Activated T-cell treated with anti-CD3 and anti-CD28 coated beads for 24 hours (primary cell): ENCODE results near the gene C17orf107.

Experiments
- DNase-seq: peaks from one replicate; pipeline ENCODE4 v3.0.0-alpha.2; 2020; ENCODE audit warnings: low read depth

C17orf107 gene

DNA sequence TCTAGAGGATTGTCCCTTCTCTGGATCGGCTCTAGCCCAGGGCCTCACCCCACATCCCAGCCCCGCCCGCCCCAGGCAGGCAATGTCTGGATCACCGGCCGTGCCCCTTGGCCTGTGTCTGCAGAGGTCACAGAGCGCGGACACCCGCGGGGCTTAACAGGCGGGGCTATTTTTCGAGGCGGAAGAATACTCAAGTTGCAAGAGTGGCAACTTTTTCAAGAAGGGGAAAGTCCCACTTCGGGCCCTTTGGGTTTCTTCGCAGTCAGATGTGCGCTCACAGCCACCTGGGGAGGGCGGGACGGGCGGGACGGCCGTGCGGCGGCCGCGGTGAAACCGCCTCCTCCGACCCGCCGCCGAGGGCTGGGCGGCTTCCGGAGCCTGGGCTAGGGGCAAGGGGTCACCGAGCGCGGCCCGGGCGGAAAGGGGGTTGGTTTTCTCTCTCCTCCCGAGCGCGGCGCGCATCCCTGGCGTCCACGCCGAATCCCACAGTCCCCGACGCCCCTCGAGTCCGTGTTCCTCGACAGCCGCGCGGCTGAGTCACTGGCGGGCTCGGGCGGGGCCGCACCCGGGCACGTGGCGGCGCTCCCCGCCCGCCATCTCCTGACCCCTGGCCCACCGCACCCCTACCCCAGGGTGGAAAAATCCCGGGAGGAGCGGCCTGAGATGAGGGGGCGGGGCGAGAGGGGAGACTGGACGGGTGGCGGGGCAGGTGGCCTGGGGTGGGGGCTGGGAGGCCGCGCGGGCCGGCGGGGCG lies 50.2 kb downstream of the C17orf107 start:
- DNase-seq: peak; percentile 64

DNA sequence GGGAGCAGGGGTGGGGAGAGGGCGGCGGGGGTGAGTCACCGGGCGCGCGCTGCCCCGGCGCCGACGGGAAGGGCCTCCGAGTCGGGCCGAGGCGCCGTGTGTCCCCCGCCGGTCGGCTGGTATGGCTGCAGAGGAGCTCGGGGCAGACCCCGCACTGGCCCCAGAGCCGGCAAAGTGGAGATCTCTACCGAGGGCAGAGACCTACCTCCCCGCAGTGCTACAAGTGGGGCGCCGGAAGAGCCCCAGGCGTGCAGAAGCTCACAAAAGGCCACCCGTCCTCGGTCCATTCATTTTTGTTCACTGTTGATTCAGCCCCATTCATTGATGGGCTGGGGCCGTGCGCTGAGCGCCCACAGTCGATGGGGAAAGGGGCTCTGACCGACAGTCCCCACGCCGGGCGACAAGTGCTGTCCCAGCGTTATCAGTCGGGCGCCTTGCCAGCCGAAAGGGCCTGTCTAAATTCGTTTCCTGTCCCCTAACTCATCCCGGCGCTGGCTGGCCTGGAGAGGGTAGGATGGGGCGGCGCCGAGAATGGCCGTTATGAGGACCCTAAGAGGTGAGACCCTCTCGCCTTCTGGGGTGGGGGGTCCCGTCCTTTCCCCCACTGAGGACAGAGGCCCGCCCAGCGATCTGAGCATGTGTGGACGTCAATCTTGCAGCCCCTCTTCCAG lies 50.9 kb downstream of the C17orf107 start:
- DNase-seq: no peak

DNA sequence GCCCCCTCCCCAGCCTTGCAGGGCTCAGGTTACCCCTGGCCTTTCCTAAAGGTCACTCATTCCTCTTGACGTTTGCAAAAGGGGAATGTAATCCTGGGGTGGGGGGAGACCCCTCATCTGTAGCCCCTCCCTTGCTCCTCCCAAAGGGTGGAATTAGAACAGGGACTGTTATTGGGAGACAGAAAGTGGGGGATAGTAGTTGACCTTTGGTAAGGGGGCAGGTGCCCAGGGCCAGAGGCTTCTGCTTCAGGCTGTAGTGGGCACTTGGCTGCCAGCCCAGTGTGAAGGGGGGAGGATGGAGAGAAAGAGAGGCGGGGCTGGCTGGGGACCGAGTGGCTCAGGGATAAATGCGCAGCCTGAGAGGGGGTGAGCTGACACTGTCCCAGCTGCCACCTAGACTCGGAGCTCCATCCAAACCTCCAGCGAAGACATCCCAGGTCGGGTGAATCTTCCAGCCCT lies 51.4 kb downstream of the C17orf107 start, which contains the start of gene ENO3:
ENO3 (plus strand) TSS at position 374 of the 459 bp plus-strand sequence. CDS start 711 bp downstream, outside the sequence.
- DNase-seq: no peak

DNA sequence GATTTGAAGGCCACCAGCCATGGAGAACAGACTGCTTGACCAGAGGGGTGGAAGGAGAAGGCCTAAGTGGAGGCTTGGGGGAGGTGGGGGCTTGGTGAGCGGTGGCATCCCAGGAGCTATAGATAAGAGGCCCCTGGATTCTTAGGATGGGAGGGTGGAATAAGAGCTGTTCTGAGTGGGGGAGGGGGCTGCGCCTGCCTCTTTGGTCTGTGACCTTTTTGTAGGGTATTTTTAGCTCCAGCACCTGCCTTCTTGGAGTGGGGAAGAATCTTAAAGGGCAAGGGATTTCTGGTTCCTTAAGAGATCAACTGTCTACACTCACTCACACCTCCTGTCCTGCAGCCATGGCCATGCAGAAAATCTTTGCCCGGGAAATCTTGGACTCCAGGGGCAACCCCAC lies 52.1 kb downstream of the C17orf107 start:
- DNase-seq: no peak
